GM12878 (cell line): ENCODE data around the gene TAF7L. TPM values are rescaled to one million over a fixed set of nuclear protein-coding genes. Genes with fewer than 3 reads are reported as not detected.
A peak's percentile ranks its signal among the peaks of the same experiment; 100 is the strongest.

ENCODE experiments used
- ATAC-seq: fragments of 200-7000 bp; cut with Tn5 transposase; 3 replicates; pipeline ENCODE4 v1.9.1; 2020; ENCODE audit warnings: mild to moderate bottlenecking, moderate library complexity
- Bru-seq: library from RNA; stranded (reverse); fragments of 400-500 nt; gene quantifications from one replicate; lab custom pipeline; 2021; lab: Mats Ljungman, UMichigan
- BruChase-seq, 2 experiments: library from RNA; stranded (reverse); fragments of 400-500 nt; gene quantifications; one replicate each; lab custom pipeline; 2021; lab: Mats Ljungman, UMichigan
- BruUV-seq: library from RNA; stranded (reverse); fragments of 400-500 nt; replicated peaks from 2 replicates; lab custom pipeline; 2021; lab: Mats Ljungman, UMichigan
- CTCF ChIA-PET: fragments of 300-600 bp; sonication (Branson Sonifier 250); formaldehyde crosslinking; extraction: SDS; loops from one replicate; lab custom pipeline; 2021; ENCODE audit warnings: inconsistent platforms; lab: Yijun Ruan, JAX
- POLR2A ChIA-PET: fragments of 350-600 bp; formaldehyde crosslinking; extraction: SDS; loops from one replicate; lab custom pipeline; 2021; ENCODE audit warnings: inconsistent platforms; lab: Charles Lee
- RAD21 ChIA-PET: fragments of 300-600 bp; sonication (Branson Sonifier 250); formaldehyde crosslinking; loops from one replicate; lab custom pipeline; 2023; ENCODE audit warnings: antibody characterized with exemption; ENCODE audit not compliant: unreplicated experiment; lab: Charles Lee
- SMC1A ChIA-PET: fragments of 300-600 bp; sonication (Branson Sonifier 250); formaldehyde crosslinking; loops from one replicate; lab custom pipeline; 2023; ENCODE audit not compliant: unreplicated experiment, uncharacterized antibody; lab: Charles Lee
- DNase-seq: peaks from one replicate; pipeline ENCODE4 v3.0.0-alpha.2; 2011; ENCODE audit warnings: low read depth, low spot score
- FAIRE-seq: peaks from 3 replicates; lab custom pipeline; 2011; peaks lifted over from hg19 to GRCh38; lab: Jason Lieb, UNC
- H2AFZ ChIP-seq: 2 replicates; pipeline ENCODE4 v1.6.0; 2011; ENCODE audit warnings: low read depth, low read length, control low read depth; ENCODE audit not compliant: control insufficient read depth
- H3K27ac ChIP-seq: 2 replicates; pipeline ENCODE4 v1.5.1; 2011; ENCODE audit warnings: control low read depth; ENCODE audit not compliant: control insufficient read depth, insufficient read depth
- H3K27me3 ChIP-seq, 2 experiments: replicated peaks in 1 of 2; 2 replicates each; pipeline versions ENCODE4 v1.6.0 to v1.6.1; 2011; ENCODE audit warnings: low read length in 1 of 2; ENCODE audit not compliant: control insufficient read depth in 2 of 2, insufficient read depth in 2 of 2
- H3K36me3 ChIP-seq, 2 experiments: 2 replicates each; pipeline ENCODE4 v1.5.1; 2011; ENCODE audit warnings: low read length in 1 of 2; ENCODE audit not compliant: control insufficient read depth in 2 of 2, insufficient read depth in 2 of 2
- H3K4me1 ChIP-seq: 2 replicates; pipeline ENCODE4 v1.6.1; 2011; ENCODE audit warnings: mild to moderate bottlenecking, low read length, moderate library complexity, mixed read lengths; ENCODE audit not compliant: control insufficient read depth, insufficient read depth
- H3K4me2 ChIP-seq: 2 replicates; pipeline ENCODE4 v1.6.0; 2011; ENCODE audit warnings: control low read depth; ENCODE audit not compliant: control insufficient read depth, insufficient read depth
- H3K4me3 ChIP-seq: fragments of 200-600 bp; sonication (generic); 2 replicates; pipeline ENCODE4 v1.5.1; 2016
- H3K79me2 ChIP-seq: 2 replicates; pipeline ENCODE4 v1.6.0; 2011; ENCODE audit warnings: low read length; ENCODE audit not compliant: control insufficient read depth, insufficient read depth
- H3K9ac ChIP-seq: 2 replicates; pipeline ENCODE4 v1.8.0; 2011; ENCODE audit warnings: low read length, control low read depth, mixed read lengths; ENCODE audit not compliant: control insufficient read depth, insufficient read depth
- H3K9me3 ChIP-seq: replicated peaks from 3 replicates; pipeline ENCODE4 v1.5.1; 2011; ENCODE audit warnings: mild to moderate bottlenecking, low read length; ENCODE audit not compliant: control insufficient read depth, insufficient read depth
- H4K20me1 ChIP-seq: 2 replicates; pipeline ENCODE4 v1.6.0; 2011; ENCODE audit not compliant: control insufficient read depth, insufficient read depth
- CEBPZ ChIP-seq: fragments of 150-350 bp; IDR thresholded peaks from 2 replicates; pipeline ENCODE4 v1.6.1; 2016; ENCODE audit warnings: low read depth, low read length
- FOS ChIP-seq: IDR thresholded peaks from 3 replicates; pipeline ENCODE4 v1.6.1; 2011; ENCODE audit warnings: borderline replicate concordance; ENCODE audit not compliant: insufficient read length; ENCODE audit errors: extremely low read depth
- FOXK2 ChIP-seq: fragments of 450-650 bp; IDR thresholded peaks from 2 replicates; pipeline ENCODE4 v1.6.1; 2017; ENCODE audit warnings: mild to moderate bottlenecking, moderate library complexity
- NFYB ChIP-seq: IDR thresholded peaks from 2 replicates; pipeline ENCODE4 v1.6.1; 2011; ENCODE audit warnings: low read depth, mild to moderate bottlenecking, low read length, improper control_type of control experiment, moderate library complexity; ENCODE audit not compliant: insufficient read depth
- RELB ChIP-seq: fragments of 450-650 bp; IDR thresholded peaks from 2 replicates; pipeline ENCODE4 v1.6.1; 2017; ENCODE audit warnings: low read depth, mild to moderate bottlenecking, moderate library complexity
- WGBS: methylation state at CpG from one replicate; pipeline ENCODE4 v1.1.6; 2016; ENCODE audit warnings: low lambda C conversion rate; ENCODE audit not compliant: insufficient replicate concordance, insufficient coverage; ENCODE audit errors: missing lambda C conversion rate; 5-methylcytosine and 5-hydroxymethylcytosine counted together
- in situ Hi-C: fragments of 300-500 bp; cut with MboI; formaldehyde crosslinking; loops from 9 replicates; pipeline ENCODE4 v1.14.3; 2018; ENCODE audit warnings: mixed read lengths
- intact Hi-C: fragments of 100-400 bp; cut with micrococcal nuclease; formaldehyde crosslinking; loops from one replicate; pipeline ENCODE4 v1.14.2; 2022; ENCODE audit not compliant: unreplicated experiment
- long read RNA-seq, 2 experiments: library from polyadenylated mRNA; unstranded; transcript quantifications; one replicate each; pipeline ENCODE4 v2.0.0, GENCODE V29; 2019 to 2020
- polyA minus RNA-seq, 3 experiments: library from RNA; depleted of rRNA, polyadenylated mRNA; stranded (reverse); fragments of >200 nt; gene quantifications; 2 replicates each; pipeline ENCODE4 v1.2.3, GENCODE V29; 2011
- polyA plus RNA-seq, 11 experiments: library from polyadenylated mRNA; depleted of rRNA in 4 of 11; unstranded in 6 of 11; stranded (reverse) in 5 of 11; fragments of >200 nt; fragmentation: Nextera tagmentation in 4 of 11; fragmentation: Illumina TruSeq in 1 of 11; extraction: Ambion mirVana in 4 of 11; extraction: Trizol in 1 of 11; gene quantifications; 1 replicate in 1 of 11; 2 replicates in 10 of 11; pipeline versions ENCODE4 v1.2.1 to v1.2.3, GENCODE V29; 2011 to 2016; ENCODE audit warnings: inconsistent platforms in 2 of 11, missing spikeins in 2 of 11, low read depth in 1 of 11
- total RNA-seq, 4 experiments: library from RNA; depleted of rRNA in 3 of 4; stranded (reverse); fragments of >200 nt in 3 of 4; fragmentation: Illumina TruSeq in 1 of 4; extraction: Trizol in 1 of 4; gene quantifications; 2 replicates each; pipeline versions ENCODE4 v1.2.1 to v1.2.3, GENCODE V29; 2013 to 2021

TAF7L gene
- not detected in 2 replicates for total RNA-seq (2013; cell fraction: nucleolus; rRNA removed)
- total RNA-seq (2014; rRNA removed) (0.06 TPM in 1 of 2 replicates, not detected in the other), total RNA-seq (2014; rRNA removed; fragmentation: Illumina TruSeq; extraction: Trizol) (not detected in 2 replicates), total RNA-seq (2021) (not detected in 2 replicates), polyA plus RNA-seq (2011; rRNA removed) (0.04 TPM in 1 of 2 replicates, not detected in the other), polyA plus RNA-seq (2014; fragmentation: Illumina TruSeq; extraction: Trizol) (0.08 TPM in 1 of 2 replicates, not detected in the other), polyA plus RNA-seq (2014; fragmentation: Nextera tagmentation; extraction: Ambion mirVana) (under 1 TPM in 1 of 2 experiments, not detected in 1; 0.11 TPM), polyA plus RNA-seq (2014; rRNA removed) (0.10 TPM in 1 of 2 replicates, not detected in the other), polyA plus RNA-seq (2016; fragmentation: Nextera tagmentation; extraction: Ambion mirVana) (under 1 TPM in 1 of 2 experiments, not detected in 1; 0.05 TPM), polyA minus RNA-seq (2011; rRNA and poly(A)+ RNA removed) (not detected in 2 replicates), Bru-seq, nascent RNA (percentile 7 among the genes with signal in this experiment), BruChase-seq, experiment 1, labeled RNA remaining after a 6-hour chase (percentile 22 among the genes with signal in this experiment), BruChase-seq, experiment 2, labeled RNA remaining after a 2-hour chase (percentile 18 among the genes with signal in this experiment)
- 0.12 TPM for polyA plus RNA-seq (2011; ENCODE audit: low read depth)
- not detected in 2 replicates for polyA plus RNA-seq (2011; cell fraction: cytosol; rRNA removed)
- 0.06 TPM in 1 of 2 replicates, not detected in the other for polyA plus RNA-seq (2011; cell fraction: nucleus; rRNA removed)
- polyA plus RNA-seq (2012) = 0.07 TPM in 1 of 2 replicates, not detected in the other
- not detected in 2 replicates for polyA minus RNA-seq (2011; cell fraction: cytosol; rRNA and poly(A)+ RNA removed)
- polyA minus RNA-seq (2011; cell fraction: nucleus; rRNA and poly(A)+ RNA removed) = not detected in 2 replicates
- long read RNA-seq, experiment 1 = 0 reads
- long read RNA-seq, experiment 2 = 0 reads

GRCh38 chrX:101290957-101291603 is at the start of gene TAF7L:
TAF7L (minus strand) TSS chrX:101291334; CDS start chrX:101287543, 3,791 bp downstream.
- H4K20me1 ChIP-seq = no peaks in the 10 kb centered on the region
- POLR2A ChIA-PET = no interaction called here
- BruUV-seq = no TSS peak
- RAD21 ChIA-PET = no interaction called here
- no peak within 1 kb of the TSS for H3K9ac ChIP-seq
- H3K36me3 ChIP-seq = no peaks in the 10 kb centered on the region
- H3K4me2 ChIP-seq = no peak within 1 kb of the TSS
- SMC1A ChIA-PET = no interaction called here
- H3K27me3 ChIP-seq = no peaks in the 10 kb centered on the region
- H3K27ac ChIP-seq = no peak within 1 kb of the TSS
- H3K79me2 ChIP-seq = no peaks in the 10 kb centered on the region
- no peaks in the 10 kb centered on the region; the same call in 2 of the 3 replicates for H3K9me3 ChIP-seq
- no peaks in the 10 kb centered on the region for H3K4me1 ChIP-seq
- ATAC-seq = no peak
- no peak for DNase-seq
- TF ChIP-seq FOS (no peak), CEBPZ (no peak), FOXK2 (no peak), NFYB (no peak), RELB (no peak)
- WGBS = 71% methylated on average over 21 of the region's 75 CpGs
- in situ Hi-C loops = no loop called here
- intact Hi-C loops = no loop called here
- H3K4me3 ChIP-seq = no peak within 1 kb of the TSS
- no peak within 1 kb of the TSS for H2AFZ ChIP-seq
- CTCF ChIA-PET = no interaction called here
- FAIRE-seq = no peak
